HG03378 (cell line): Measurements from ENCODE around the gene MVD.
"Not testable (repeated sequence)": the region's sequence is repeated elsewhere in the genome, so short reads cannot be mapped to it uniquely, and the experiment has no call there.

Experiments used
- ATAC-seq: cut with Tn5 transposase; IDR thresholded peaks from one replicate; pipeline ENCODE4 v1.9.1; 2021; ENCODE audit warnings: mild to moderate bottlenecking, moderate library complexity; ENCODE audit not compliant: unreplicated experiment

Gene MVD

DNA sequence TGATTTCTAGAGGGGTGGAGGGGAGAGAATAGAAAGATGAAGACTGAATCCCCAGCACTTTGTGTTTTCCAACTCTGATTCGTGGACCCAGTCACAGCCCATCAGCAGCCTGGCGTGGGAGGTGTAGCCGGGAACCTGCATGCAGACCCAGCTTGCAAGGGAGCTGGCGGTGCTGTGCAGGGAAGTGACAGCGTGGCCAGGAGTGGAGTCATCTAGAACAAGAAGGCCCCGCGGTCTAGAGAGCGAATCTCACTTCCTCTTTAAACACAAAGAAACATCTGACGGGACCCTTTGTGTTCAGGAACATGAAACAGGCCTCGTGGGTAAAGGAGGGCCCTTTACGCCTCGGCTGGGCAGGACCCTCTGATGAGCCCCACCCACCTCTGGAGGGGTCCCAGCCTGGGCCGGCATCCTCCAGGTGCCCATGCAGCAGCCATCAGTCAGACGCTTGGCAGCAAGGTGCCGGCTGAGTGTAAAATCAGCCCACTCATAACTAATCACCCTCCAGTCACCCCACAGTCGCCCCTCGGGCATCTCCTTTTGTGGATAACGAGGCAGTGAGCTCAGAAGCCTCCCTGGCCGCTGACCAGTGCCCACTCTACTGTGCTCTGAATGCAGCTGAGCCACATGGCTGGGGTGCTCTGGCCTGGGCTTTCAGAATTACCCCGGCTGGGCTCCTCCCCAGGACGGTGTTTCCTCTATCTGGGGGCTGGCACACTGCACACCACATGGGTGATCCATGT lies 19.0 kb upstream of the MVD start:
- ATAC-seq: peak; percentile 46

DNA sequence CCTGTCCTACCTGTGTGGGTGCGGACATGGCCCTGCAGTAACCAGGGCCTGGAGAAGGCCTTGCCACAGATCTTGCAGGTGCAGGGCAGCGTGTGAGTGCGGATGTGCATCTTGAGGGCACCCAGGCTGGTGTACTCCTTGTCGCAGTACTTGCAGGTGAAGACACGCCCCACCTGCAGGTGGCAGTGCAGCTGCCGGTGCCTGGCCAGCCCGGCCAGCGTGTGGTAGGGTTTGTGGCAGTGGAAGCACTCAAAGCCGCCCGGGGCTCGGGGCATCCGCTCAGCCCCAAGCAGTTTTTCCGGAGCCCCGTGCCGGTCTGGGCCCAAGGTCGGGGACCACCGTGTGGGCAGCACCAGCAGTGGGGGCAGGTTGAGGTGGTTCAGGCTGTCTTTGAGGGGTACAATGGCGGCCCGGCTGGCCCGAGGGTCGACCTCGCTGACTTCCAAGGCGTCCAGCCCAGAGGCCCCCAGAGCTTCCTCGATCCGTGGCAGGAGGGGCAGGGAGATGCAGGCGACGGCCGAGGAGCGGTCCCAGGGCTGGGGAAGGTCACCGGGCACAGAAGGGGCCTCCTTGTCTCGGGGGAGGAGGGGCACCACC lies 18.3 kb upstream of the MVD start:
- ATAC-seq: no peak

DNA sequence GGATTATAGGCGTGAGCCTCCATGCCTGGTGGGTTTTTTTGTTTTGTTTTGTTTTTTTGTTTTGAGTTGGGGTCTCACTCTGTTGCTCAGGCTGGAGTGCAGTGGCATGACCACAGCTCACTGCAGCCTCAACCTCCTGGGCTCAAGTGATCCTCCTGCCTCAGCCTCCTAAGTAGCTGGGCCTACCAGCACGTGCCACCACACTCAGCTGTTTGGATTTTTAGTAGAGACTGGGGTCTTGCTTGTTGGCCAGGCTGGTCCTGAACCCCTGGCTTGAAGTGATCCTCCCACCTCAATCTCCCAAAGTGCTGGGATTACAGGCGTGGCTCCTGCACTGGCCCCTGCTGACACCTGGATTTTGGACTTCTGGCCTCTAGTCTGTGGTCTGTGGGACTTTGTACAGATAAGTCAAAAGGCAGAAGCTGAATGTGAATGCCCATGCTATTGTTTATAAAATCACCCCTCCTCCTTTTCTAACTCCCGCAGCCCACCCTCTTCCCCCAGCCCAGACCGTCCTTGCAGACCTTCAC lies 17.7 kb upstream of the MVD start:
- ATAC-seq: no peak

DNA sequence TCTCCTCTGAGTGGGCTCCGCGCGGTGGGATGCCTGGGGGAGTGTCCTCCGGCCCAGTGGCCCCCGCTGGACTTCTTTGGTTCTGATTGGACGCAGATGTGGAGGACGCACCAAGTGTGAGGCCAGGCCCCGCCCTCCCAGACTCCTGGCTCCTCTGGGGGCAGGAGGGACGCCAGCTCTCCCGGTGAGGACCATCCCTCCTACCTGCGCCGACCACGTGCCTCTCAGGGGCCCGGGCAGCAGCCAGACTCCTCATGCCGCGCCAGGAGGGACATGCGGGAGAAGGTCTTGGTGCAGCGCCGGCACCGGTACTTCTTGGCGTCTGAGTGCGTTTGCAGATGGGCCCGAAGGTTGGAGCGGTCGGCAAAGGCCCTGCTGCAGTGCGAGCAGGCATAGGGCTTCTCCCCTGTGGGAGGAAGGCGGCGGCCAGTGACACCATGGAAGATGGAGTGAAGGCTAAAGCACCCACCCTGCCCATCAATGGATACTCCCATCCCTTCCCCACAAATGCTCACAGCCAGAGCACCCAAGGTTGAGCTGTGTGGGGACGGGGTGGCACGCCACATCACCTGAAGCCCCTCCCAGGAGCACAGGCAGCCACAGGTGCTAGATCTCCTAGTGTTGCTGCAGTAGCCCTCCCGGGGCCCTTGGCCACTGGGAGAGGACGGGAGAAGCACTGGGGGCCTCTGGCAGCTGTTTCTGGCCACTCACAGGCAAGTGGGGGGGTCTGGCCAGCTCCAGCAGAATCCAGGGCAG lies 15.5 kb upstream of the MVD start:
- ATAC-seq: no peak

DNA sequence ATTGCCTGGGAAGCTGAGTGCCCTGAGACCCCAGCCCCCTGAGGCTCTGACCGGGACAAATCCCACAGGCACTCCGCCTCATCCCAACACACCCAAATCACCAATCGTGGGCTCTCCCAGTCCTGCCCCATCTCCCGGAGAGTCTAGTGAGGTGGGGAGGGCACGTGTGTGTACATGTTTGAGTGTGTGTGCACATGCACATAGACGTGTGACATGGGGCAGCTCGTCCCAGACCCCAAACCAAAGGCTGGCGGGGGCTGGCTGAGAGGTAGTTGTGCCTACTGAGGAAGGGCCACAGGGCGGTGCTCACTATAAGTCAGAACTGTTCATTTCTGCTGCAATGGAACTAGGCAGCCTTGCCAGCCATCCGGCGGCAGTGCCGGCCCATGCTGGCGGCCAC lies 14.8 kb upstream of the MVD start:
- no peak for ATAC-seq

DNA sequence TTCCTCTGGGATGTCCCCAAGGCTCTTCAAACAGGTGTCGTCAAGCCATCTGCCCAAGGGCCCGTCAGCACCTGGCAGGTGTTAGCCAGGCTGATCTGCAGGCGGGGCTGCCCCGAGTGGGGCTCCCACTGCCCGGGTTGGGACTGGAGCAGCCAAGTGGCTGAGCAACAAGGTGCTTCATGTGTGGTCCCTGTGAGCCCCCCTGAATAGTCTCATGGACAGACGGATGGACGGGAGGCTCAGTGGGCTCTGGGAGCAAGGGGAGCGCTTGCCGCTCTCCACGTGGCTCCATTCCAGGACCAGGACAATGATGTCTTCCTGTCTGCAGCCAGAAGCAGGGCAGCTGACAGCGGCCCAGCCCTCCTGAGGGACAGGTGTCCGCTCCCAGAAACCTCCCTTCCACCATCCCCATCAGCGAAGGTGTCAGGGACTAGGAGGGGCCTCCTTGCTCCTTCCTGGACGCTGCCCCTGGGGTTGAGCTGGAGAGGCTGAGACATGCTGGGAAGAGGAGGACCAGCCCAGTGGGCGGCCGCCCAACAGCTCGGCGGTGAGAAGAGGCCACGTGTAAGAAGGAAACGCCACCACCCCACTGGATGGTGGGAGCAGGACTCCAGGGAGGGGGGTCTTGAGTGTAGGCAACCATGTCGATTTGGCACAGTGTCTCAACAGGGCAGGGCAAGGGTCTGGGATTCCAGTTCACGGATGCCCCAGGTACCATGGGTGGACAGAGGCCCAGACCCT lies 13.8 kb upstream of the MVD start:
- ATAC-seq: no peak

DNA sequence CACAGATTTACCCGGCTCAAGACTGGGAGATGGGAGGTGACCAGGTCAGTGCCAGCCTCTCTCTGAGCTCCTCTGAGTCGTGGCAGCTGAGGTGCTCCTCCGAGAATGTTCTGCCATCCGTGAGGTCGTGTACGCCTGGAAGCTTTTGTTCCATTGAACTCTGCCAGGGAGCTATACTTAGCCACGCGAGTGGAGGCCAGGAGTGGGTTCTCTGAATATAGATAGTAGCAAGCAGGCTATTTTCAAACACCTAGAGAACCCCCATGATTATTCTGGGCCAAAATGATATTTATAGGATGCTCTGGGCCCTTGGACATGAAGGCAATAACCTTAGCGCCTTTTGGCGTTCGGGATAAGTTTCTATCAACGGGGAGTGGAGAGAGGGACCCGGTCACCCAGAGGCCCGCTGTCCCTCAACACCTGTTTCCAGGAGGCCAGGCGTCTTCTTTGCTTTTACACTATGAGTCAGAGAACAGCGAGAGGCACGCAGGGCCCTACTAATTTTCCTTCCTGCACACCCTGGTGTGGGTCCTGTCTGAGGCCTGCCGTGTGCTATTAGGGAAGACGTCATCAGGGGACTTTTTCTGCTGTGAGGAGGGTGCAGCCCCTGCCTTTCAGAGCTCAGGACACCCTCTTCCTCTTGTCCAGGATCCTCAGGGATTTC lies 11.0 kb upstream of the MVD start:
- no peak for ATAC-seq

DNA sequence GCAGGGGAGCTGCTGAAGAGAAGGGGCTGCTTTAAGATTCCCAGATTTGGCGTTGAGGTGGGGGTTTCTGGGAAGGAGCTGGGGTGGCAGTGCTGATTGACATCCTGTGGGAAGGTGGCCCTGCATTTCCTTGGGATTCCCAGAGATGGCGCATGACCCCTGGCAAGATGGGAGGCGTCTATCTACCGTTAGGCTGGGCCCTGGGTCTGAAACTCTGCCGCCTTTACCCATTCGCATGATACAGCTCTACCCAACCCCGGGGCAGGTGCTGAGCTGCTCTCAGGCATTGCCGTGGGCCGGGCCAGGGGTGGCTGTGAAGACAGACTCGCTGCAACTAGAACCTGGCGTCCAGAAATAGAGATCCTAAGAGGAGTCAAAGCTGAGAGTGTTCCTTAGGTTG lies 9.9 kb upstream of the MVD start:
- no peak for ATAC-seq

DNA sequence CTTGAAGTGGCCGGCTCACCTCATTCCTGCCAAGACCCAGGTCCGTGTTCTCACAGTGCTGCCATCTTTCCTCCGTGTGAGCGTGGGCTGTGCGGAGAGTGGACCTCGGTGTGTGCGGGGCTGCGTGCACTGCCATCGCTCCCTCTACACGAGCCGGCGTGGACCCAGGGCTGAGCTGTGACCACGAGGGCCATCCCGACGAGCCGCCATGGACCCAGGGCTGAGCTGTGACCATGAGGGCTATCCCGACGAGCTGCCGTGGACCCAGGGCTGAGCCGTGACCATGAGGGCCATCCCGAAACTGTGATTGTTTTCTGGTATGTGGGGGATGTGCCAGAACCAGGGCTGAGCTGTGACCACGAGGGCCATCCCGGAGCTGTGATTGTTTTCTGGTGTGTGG lies 8.9 kb upstream of the MVD start:
- ATAC-seq: no peak

DNA sequence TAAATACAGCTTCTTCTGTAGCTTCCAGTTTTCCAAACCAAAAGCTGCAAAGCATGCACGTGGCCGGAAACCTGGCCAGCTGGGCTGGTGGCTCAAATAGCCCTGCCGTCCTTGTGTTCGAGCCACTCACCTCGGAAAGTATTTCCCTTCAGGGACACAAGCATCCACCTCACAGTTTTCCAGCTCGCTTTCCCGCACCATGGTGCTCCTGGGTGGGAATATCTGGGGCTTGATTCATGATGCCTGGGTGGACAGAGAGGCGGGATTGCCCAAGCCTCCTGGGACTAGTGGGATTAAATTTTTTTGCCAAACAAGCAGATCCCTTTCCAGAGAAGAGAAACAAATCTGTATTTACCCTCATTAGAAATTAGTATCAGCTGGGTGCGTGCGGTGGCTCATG lies 7.1 kb upstream of the MVD start:
- ATAC-seq: no peak

DNA sequence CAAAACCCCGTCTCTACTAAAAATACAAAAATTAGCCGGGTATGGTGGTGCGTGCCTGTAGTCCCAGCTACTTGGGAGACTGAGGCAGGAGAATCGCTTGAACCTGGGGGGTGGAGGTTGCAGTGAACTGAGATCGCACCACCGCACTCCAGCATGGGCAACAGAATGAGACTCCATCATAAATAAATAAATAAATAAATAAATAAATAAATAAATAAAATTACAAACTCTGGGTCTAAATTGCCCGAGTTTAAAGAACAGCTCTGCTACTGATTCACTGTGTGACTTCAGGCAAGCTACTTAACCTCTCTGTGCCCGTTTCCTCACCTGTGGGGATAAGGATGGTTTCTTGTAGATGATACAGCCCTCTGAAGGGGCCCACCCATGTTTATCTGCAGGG lies 6.6 kb upstream of the MVD start:
- ATAC-seq: not testable (repeated sequence)

DNA sequence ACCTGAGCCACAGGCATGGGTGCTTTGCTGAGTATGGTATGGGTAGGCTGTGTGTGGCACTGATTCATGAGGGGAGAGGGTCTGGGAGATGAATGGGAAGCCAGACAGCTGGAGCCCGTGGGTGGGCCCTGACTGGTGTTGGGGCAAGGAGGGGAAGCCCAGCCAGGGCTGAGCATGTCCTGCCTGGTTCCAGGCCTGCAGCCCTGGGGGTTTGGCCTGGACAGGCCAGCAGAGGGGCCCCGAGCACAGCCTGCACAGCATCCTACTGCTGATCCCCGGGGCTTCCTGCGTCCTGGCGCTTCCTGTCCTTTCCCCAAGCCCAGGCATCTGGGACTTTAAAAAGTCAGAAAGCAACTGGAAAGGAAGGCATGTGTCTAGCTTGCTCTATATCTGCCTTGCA lies 4.6 kb upstream of the MVD start:
- ATAC-seq: no peak

DNA sequence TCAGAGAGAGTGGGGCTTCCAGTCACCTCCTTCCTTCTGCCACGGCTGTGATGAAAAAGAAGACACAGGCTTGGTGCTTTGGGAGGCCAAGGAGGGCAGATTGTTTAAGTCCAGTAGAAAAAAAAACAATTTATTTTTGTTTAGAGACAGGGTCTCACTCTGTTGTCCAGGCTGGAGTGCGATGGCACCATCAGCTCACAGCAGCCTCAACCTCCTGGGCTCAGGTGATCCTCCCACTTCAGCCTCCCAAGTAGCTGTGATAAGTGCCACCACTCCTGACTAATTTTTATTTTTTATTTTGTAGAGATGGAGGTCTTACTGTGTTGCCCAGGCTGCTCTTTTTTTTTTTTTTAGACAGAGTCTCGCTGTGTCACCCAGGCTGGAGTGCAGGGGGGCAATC lies 2.7 kb upstream of the MVD start:
- ATAC-seq: no peak

DNA sequence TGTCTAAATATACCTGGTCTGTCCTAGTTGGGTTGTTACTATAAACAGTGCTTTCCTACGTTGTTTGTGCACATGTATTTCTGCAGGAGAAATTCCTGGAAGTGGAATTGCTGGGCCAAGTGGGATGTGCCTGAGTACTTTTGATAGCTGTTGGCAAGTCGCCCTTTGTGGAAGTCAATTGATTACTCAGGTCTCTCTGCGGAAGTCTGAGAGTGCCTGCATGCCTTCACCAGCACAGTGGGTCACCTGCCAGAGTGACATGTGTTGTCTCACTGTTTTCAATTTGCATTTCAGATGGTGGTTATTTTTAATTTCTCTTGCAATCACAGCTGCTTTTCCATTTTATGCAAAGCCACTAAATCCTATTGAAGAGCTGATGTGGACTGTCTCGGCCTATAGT lies 2.3 kb upstream of the MVD start:
- ATAC-seq: no peak

DNA sequence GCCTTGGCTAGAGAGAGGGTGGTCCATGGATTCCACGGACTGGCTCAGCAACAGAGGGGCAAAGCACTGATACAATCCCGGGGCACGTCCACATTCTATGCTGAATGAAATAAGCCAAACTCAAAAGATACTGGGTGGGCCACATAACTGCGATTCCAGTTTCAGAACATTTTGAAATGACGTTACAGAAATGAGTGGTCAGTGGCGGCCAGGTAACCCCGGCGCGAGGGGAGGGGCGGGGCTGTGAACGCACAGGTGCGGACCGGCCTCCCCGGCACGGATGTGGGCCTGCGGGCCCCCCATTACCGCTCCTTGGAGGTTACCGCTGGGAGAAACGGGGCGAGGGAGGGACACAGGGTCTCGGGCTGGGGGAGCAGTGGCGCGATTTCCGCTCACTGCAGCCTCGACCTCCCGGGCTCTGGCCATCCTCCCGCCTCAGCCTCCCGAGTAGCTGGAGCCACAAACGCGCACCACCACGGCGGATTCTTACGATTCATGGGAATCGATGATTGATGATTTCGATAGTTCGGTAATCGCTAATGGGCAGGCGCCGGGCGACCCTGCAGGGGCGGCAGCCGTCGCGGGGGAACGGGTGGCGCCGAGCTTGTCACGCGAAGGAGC lies 559 bp downstream of the MVD start:
- no peak for ATAC-seq

DNA sequence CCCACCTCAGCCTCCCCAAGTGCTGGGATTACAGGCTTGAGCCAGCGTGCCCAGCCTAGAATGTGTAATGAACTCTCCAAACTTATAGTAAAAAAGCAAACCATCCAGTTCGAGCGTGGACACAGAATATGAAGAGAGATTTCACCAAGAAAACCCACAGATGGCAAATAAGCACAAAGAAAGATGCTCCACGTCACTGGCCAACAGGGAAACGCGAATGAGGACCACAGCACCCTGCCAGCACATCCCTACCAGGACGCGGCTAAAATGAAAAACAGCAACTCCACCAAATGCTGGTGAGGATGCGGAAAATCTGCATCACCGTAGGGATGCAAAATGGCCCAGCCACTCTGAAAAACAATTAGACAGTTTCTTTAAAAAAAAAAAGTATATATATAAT lies 1.4 kb downstream of the MVD start:
- ATAC-seq: no peak

DNA sequence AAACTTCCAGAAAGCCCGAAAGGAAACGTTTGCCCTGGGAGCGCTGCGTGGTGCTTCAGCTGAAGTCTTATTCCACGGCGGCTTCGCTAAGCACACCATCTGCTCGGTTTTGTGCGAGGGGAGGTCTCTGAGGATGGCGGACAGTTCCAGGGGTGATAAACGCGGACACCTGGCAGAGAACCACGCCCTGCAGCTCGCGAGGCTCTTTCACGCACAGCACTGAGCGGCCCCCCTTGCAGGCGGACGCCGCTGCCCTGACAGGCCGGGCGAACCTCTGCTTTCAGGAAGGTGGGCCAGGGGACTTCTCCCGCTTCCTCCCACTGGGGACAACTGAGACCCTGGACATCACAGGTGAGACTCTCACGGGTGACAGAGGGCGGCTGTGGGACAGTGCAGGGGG lies 3.7 kb downstream of the MVD start:
- ATAC-seq: no peak

DNA sequence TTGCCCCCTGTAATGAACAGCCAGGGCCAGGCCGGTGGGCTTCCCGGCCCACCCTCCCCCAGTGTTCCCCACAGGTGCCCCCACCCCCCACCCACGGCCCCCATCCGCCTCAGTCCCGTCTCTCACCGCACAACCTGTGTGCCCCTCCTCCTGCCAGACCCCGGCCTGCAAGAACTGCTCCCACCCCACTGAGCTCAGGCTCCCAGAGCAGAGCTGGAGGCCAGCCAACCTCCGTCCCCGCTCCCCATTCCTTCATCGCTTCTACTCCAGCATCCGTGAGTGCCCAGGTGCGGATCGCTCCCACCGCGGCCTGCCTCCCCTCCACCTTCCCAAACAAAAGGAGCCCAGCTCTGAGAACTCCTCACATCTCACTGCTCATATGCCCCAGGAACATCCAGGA lies 4.2 kb downstream of the MVD start:
- no peak for ATAC-seq

DNA sequence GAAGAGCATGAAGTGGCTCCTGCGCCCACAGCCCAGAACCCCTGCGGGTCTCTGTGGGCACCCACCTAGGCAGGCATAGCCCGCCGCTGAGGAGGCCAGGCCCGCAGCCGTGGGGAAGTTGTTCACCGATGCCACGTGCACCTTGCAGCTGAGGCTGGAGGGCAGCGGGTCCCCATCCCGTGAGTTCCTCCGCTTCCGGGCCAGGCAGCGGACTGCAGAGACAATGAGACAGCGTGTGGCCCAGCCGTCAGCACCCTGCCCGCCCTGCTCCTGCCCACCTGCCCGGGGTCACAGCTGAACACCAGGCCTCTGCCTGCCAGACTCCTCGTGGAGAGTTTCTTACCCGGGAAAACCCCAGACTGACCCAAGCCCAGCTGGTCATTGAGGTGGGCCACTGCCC lies 5.5 kb downstream of the MVD start:
- no peak for ATAC-seq

DNA sequence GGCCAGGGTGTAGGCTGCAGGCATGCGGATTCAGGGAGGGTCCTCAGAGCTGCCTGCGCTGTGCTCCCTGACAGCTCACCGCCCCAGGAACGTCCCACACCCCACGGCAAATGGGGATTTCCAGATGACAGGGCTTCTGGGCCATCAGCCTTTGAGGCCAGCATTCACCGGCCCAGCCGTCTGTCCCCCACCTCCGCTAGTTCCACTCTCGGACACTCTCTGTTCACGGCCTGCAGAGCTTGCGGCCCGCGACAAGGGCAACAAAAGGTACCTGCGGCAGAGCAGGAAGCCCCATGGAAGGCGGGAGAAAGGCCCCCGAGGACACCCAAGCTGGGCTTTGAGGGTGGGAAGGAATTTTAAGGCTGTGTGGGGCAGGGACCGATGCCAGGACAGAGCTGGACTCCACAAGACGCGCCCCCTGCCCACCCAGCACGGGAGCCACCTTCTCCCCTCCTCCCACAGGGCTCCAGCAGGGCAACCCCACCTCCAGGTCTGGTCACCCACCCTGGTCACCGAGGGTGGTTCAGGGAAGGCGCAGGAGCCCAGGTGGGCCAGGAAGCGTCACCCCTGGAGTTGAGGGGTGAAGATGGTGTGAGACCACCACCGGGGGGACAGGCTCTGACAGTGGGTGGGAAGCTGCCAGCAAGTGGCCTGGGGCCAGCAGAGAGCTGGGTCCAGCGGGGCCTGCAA lies 6.5 kb downstream of the MVD start:
- no peak for ATAC-seq
